Measurements from ENCODE around the gene TSSK1B.

DNA sequence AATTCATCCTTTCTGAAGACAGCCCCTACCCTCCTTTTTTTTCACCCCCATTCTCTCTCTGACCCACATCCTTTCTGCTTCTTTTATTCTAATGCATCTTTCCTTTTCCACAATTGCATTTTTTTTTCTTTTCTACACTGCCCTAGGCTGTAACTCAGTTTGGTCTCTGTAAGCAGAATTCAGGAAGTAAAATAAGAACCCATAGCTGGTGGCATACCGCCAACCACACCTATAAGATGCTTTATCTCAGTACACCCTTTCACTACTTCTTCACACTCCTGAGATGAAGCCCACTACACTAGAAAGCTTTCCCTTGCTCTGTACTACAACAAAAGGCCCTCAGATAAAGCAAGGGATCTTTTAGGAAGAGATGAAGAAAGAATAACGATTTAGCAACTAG is 16.1 kb upstream of the TSSK1B start:
- no peak for TF ChIP-seq POLR2A (IDR thresholded peaks at IDR 0.05)
- TF ChIP-seq, protein P1, sequence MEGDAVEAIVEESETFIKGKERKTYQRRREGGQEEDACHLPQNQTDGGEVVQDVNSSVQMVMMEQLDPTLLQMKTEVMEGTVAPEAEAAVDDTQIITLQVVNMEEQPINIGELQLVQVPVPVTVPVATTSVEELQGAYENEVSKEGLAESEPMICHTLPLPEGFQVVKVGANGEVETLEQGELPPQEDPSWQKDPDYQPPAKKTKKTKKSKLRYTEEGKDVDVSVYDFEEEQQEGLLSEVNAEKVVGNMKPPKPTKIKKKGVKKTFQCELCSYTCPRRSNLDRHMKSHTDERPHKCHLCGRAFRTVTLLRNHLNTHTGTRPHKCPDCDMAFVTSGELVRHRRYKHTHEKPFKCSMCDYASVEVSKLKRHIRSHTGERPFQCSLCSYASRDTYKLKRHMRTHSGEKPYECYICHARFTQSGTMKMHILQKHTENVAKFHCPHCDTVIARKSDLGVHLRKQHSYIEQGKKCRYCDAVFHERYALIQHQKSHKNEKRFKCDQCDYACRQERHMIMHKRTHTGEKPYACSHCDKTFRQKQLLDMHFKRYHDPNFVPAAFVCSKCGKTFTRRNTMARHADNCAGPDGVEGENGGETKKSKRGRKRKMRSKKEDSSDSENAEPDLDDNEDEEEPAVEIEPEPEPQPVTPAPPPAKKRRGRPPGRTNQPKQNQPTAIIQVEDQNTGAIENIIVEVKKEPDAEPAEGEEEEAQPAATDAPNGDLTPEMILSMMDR (IDR thresholded peaks at IDR 0.05) = no peak

Data from Peyer's patch (tissue), 4 donors.